Testis (tissue), 3 donors: ENCODE results near the gene RSF1. TPM values are rescaled to one million over a fixed set of nuclear protein-coding genes. Genes with fewer than 3 reads are reported as not detected.

Experiments used
- DNase-seq: peaks from one replicate; pipeline ENCODE4 v3.0.0-alpha.2; 2019
- H3K27ac ChIP-seq, 2 donors: fragments of 200-600 bp; sonication (generic); one replicate each; pipeline ENCODE4 v1.5.1; 2019
- H3K27me3 ChIP-seq: fragments of 200-600 bp; sonication (generic); one replicate; pipeline ENCODE4 v1.5.1; 2019
- H3K36me3 ChIP-seq: fragments of 200-600 bp; sonication (generic); one replicate; pipeline ENCODE4 v1.5.1; 2017; ENCODE audit warnings: low read depth; ENCODE audit errors: missing control alignments
- H3K4me1 ChIP-seq: fragments of 200-600 bp; sonication (generic); one replicate; pipeline ENCODE4 v1.5.1; 2019
- H3K4me3 ChIP-seq, 2 donors: fragments of 200-600 bp; sonication (generic); one replicate each; pipeline ENCODE4 v1.5.1; 2017 to 2019
- H3K9me3 ChIP-seq: fragments of 200-600 bp; sonication (generic); one replicate; pipeline ENCODE4 v1.5.1; 2017
- CTCF ChIP-seq, 3 experiments: fragments of 450-650 bp in 2 of 3; fragments of 200-600 bp in 1 of 3; sonication (generic) in 1 of 3; IDR thresholded peaks; one replicate each; pipeline ENCODE4 v1.5.1; 2016 to 2019; ENCODE audit warnings: antibody characterized with exemption in 3 of 3, mild to moderate bottlenecking in 2 of 3, moderate library complexity in 1 of 3
- POLR2A ChIP-seq: fragments of 450-650 bp; IDR thresholded peaks from one replicate; pipeline ENCODE4 v1.6.1; 2017; ENCODE audit warnings: antibody characterized with exemption, mild to moderate bottlenecking, moderate library complexity
- WGBS, 2 donors: methylation state at CpG; one replicate each; pipeline ENCODE4 v1.1.5; 2018; 5-methylcytosine and 5-hydroxymethylcytosine counted together
- intact Hi-C: fragments of 100-400 bp; cut with DNase I; formaldehyde crosslinking; loops from one replicate; pipeline ENCODE4 v1.15.1; 2023; ENCODE audit warnings: low total_unique reads
- polyA plus RNA-seq: library from polyadenylated mRNA; stranded (reverse); fragments of 350-450 nt; fragmentation: Illumina TruSeq; extraction: RNeasy Lipid Tissue Mini Kit (QIAGEN cat#74804); gene quantifications from one replicate; pipeline ENCODE4 v1.2.3, GENCODE V29; 2014; ENCODE audit warnings: low read depth, low replicate concordance; ENCODE audit not compliant: insufficient read depth
- total RNA-seq, 2 donors: library from RNA; depleted of rRNA; stranded (reverse); fragments of >200 nt; gene quantifications; one replicate each; pipeline ENCODE4 v1.2.3, GENCODE V29; 2016

The RSF1 gene
- total and polyA plus RNA-seq, 3 donors from 2014 or later = 17.7 to 168 (median 94.6) TPM

GRCh38 chr11:77750394-77751156, 69.9 kb downstream of the RSF1 start:
- WGBS, 2 donors = 94 to 95% methylated on average over 6 of the region's 6 CpGs
- no peaks in the 10 kb centered on the region for H3K36me3 ChIP-seq
- peaks cover 7% of the 10 kb centered on the region for H3K4me1 ChIP-seq
- no peak for TF ChIP-seq POLR2A
- no peak for TF ChIP-seq CTCF (IDR thresholded peaks at IDR 0.05)
- no peaks in the 10 kb centered on the region for H3K27me3 ChIP-seq
- intact Hi-C loops = no loop called here
- no peak overlapping the region for H3K4me3 ChIP-seq
- no peaks in the 10 kb centered on the region for H3K9me3 ChIP-seq
- DNase-seq = no peak
- H3K27ac ChIP-seq = no peak overlapping the region

- DNase-seq = no peak
- no peaks in the 10 kb centered on the region for H3K27me3 ChIP-seq
- intact Hi-C loops = no loop called here
- H3K4me1 ChIP-seq = peaks cover 7% of the 10 kb centered on the region
- no peaks in the 10 kb centered on the region for H3K9me3 ChIP-seq
- H3K4me3 ChIP-seq = no peak overlapping the region
- no peak for TF ChIP-seq CTCF (IDR thresholded peaks at IDR 0.05)
- TF ChIP-seq POLR2A = no peak
- no peaks in the 10 kb centered on the region for H3K36me3 ChIP-seq
- H3K27ac ChIP-seq = no peak overlapping the region
- WGBS, 2 donors = 57% methylated on average over 5 of the region's 5 CpGs
Measured at GRCh38 chr11:77749232-77749631, 71.3 kb downstream of the RSF1 start.

GRCh38 chr11:77748266-77748665, 72.3 kb downstream of the RSF1 start:
- DNase-seq = no peak
- H3K4me3 ChIP-seq = no peak overlapping the region
- H3K4me1 ChIP-seq = peaks cover 7% of the 10 kb centered on the region
- no peaks in the 10 kb centered on the region for H3K27me3 ChIP-seq
- no peak overlapping the region for H3K27ac ChIP-seq
- H3K36me3 ChIP-seq = no peaks in the 10 kb centered on the region
- intact Hi-C loops = no loop called here
- H3K9me3 ChIP-seq = no peaks in the 10 kb centered on the region
- WGBS, 2 donors = 74% methylated on average over 5 of the region's 5 CpGs
- no peak for TF ChIP-seq CTCF (IDR thresholded peaks at IDR 0.05)
- TF ChIP-seq POLR2A = no peak

- Histone ChIP-seq H3K4me3 (no peak overlapping the region), H3K9me3 (no peaks in the 10 kb centered on the region), H3K27me3 (no peaks in the 10 kb centered on the region), H3K36me3 (no peaks in the 10 kb centered on the region), H3K27ac (no peak overlapping the region), H3K4me1 (peaks cover 3% of the 10 kb centered on the region)
- intact Hi-C loops = no loop called here
- WGBS, 2 donors = 60 to 63% methylated on average over 3 of the region's 3 CpGs
- DNase-seq = no peak
- no peak for TF ChIP-seq POLR2A
- TF ChIP-seq CTCF (IDR thresholded peaks at IDR 0.05) = no peak
Measured at GRCh38 chr11:77747381-77747969, 73.0 kb downstream of the RSF1 start.
